ENCODE results near the gene SYNE1. TPM values are rescaled to one million over a fixed set of nuclear protein-coding genes. Genes with fewer than 3 reads are reported as not detected.

SYNE1 gene, protein sequence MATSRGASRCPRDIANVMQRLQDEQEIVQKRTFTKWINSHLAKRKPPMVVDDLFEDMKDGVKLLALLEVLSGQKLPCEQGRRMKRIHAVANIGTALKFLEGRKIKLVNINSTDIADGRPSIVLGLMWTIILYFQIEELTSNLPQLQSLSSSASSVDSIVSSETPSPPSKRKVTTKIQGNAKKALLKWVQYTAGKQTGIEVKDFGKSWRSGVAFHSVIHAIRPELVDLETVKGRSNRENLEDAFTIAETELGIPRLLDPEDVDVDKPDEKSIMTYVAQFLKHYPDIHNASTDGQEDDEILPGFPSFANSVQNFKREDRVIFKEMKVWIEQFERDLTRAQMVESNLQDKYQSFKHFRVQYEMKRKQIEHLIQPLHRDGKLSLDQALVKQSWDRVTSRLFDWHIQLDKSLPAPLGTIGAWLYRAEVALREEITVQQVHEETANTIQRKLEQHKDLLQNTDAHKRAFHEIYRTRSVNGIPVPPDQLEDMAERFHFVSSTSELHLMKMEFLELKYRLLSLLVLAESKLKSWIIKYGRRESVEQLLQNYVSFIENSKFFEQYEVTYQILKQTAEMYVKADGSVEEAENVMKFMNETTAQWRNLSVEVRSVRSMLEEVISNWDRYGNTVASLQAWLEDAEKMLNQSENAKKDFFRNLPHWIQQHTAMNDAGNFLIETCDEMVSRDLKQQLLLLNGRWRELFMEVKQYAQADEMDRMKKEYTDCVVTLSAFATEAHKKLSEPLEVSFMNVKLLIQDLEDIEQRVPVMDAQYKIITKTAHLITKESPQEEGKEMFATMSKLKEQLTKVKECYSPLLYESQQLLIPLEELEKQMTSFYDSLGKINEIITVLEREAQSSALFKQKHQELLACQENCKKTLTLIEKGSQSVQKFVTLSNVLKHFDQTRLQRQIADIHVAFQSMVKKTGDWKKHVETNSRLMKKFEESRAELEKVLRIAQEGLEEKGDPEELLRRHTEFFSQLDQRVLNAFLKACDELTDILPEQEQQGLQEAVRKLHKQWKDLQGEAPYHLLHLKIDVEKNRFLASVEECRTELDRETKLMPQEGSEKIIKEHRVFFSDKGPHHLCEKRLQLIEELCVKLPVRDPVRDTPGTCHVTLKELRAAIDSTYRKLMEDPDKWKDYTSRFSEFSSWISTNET (N-terminal part only)
- 67.4 and 81.0 TPM in 2 replicates for total RNA-seq (2014; rRNA removed; shearing (Covaris generic))

DNA sequence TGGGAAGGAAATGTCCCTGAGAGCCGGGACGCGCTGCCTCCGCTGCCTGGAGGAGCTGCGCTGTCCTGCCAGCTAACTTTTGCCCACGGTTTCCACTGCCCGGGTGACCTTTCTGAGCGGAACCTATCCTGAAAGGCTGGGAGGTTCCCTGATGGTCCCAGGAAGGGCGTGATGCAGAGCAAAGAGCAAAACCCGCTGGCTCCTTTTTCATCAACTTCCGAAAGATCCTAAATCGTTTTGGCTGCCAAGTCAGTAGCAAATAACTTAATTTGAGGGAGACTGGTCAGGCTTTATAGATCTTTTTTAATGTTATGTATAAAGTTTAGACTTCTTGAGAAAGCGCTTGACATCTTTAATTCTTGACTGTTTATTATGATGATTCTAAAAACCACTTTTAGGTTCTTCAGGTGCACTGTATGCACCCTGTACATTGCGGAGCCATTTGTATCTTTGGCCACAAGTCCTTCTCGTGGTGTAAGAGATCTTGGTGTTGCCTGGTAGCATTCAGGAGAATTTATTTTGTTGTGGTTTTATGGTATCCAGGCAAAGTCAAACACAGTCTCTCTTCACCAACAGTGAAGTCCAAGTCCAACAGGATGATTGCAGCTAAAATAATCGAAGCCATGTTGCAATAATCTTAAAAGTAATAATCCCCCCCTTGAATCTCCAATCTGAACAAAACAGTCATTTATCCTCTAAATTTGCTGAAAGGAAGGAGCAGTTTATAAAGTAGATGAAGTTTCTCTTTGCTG, at the start of gene SYNE1:
Gene SYNE1 (minus strand): TSS at position 67 of the 752 bp plus-strand sequence. CDS start 9,031 bp downstream, outside the sequence.

Small RNA genes within 50 kb of the gene (small RNA-seq; reads per million reads assigned to genes)
- gene RNA5SP223: 0.38 reads per million

Other genes with a start within 250 kb of the SYNE1 start
- not detected in 2 replicates for gene MYCT1, start 60.5 kb upstream of the SYNE1 start, total RNA-seq (2014; rRNA removed; shearing (Covaris generic))
- not detected in 2 replicates for gene VIP, start 113.4 kb upstream of the SYNE1 start, total RNA-seq (2014; rRNA removed; shearing (Covaris generic))

Data from A375 (cell line).